Cortex of kidney (tissue), 1 donor: ENCODE measurements around the gene RAB3GAP2.
"Not testable (repeated sequence)": the region's sequence is repeated elsewhere in the genome, so short reads cannot be mapped to it uniquely, and the experiment has no call there.

Experiments used
- DNase-seq: peaks from one replicate; lab custom pipeline; 2025; lab: John Stamatoyannopoulos, UW

Gene RAB3GAP2

GRCh38 chr1:220139966-220140365 is 132.3 kb downstream of the RAB3GAP2 start:
- DNase-seq, result no peak

GRCh38 chr1:220137019-220137786 is 135.1 kb downstream of the RAB3GAP2 start:
- no peak for DNase-seq

GRCh38 chr1:220135755-220136154 is 136.5 kb downstream of the RAB3GAP2 start:
- no peak for DNase-seq

GRCh38 chr1:220129479-220130210 is 142.6 kb downstream of the RAB3GAP2 start:
- DNase-seq, result no peak

- DNase-seq, result no peak
These were observed 145.2 kb downstream of the RAB3GAP2 start for GRCh38 chr1:220127076-220127475.

- no peak for DNase-seq
These were observed 147.7 kb downstream of the RAB3GAP2 start for GRCh38 chr1:220124542-220124941.

GRCh38 chr1:220123889-220124288 is 148.4 kb downstream of the RAB3GAP2 start:
- no peak for DNase-seq

- DNase-seq, result no peak
These were observed 149.2 kb downstream of the RAB3GAP2 start for GRCh38 chr1:220123066-220123465.

GRCh38 chr1:220121791-220122530 is 150.3 kb downstream of the RAB3GAP2 start:
- no peak for DNase-seq

GRCh38 chr1:220119043-220119512 is 153.2 kb downstream of the RAB3GAP2 start:
- DNase-seq, result no peak

GRCh38 chr1:220113136-220113695 is 159.0 kb downstream of the RAB3GAP2 start:
- no peak for DNase-seq

GRCh38 chr1:220112600-220112999 is 159.7 kb downstream of the RAB3GAP2 start:
- not testable (repeated sequence) for DNase-seq

GRCh38 chr1:220110473-220110872 is 161.8 kb downstream of the RAB3GAP2 start:
- DNase-seq, result not testable (repeated sequence)

- DNase-seq, result no peak
These were observed 172.4 kb downstream of the RAB3GAP2 start for GRCh38 chr1:220099826-220100225.
